ENCODE data around the gene ANXA5. TPM values are rescaled to one million over a fixed set of nuclear protein-coding genes. Genes with fewer than 3 reads are reported as not detected.

The ANXA5 gene
- total RNA-seq, 1 experiment from 2014 or later, result 280 TPM

- Histone ChIP-seq H3K9me3 (ENCODE audit: low read length) (no peaks in the 10 kb centered on the region), H3K27ac (ENCODE audit: low read length) (no peak overlapping the region), H3K4me3 (ENCODE audit: low read length) (no peak overlapping the region), H2AFZ (ENCODE audit: low read length) (no peak overlapping the region), H3K79me2 (ENCODE audit: low read length) (no peaks in the 10 kb centered on the region), H3K9me2 (replicated peaks; ENCODE audit: low read length) (no peaks in the 10 kb centered on the region), H4K20me1 (ENCODE audit: low read length) (no peaks in the 10 kb centered on the region), H3K27me3 (ENCODE audit: low read length) (no peaks in the 10 kb centered on the region), H3K9ac (ENCODE audit: low read length) (no peak overlapping the region), H3F3A (ENCODE audit: low read length, unreplicated experiment) (no peaks in the 10 kb centered on the region), H3K4me1 (ENCODE audit: insufficient read depth, low read length) (no peaks in the 10 kb centered on the region), H3K36me3 (ENCODE audit: low read depth, low read length) (no peaks in the 10 kb centered on the region), H3K4me2 (ENCODE audit: low read length) (no peak overlapping the region)
- intact Hi-C loops (cut with micrococcal nuclease), result loop anchor here (5.0 kb wide), 1 partner anchor 82 kb away; no protein-coding TSS in a partner anchor
- no peak for ATAC-seq
- BruUV-seq (replicated peaks), result no TSS peak
- ChIA-PET POLR2A (ENCODE audit: unreplicated experiment) (no interaction called here), CTCF (no interaction called here)
- DNase-seq, result no peak
- TF ChIP-seq CTCF (conservative IDR thresholded peaks at IDR 0.05; ENCODE audit: low read depth, low read length), result no peak
- TF ChIP-seq EZH2 (IDR thresholded peaks at IDR 0.05; ENCODE audit: low read length, unreplicated experiment), result no peak
- no peak for TF ChIP-seq EZH2phosphoT487 (IDR thresholded peaks at IDR 0.05; ENCODE audit: borderline replicate concordance, low read length)
Measured at GRCh38 chr4:121738780-121739535, 42.2 kb upstream of the ANXA5 start.

- intact Hi-C loops (cut with micrococcal nuclease), result loop anchor here (2.0 to 5.0 kb wide), 3 partner anchors 41 to 367 kb away; partner anchors contain the start of gene ANXA5
Measured at GRCh38 chr4:121737846-121738554, 41.2 kb upstream of the ANXA5 start.

More at GRCh38 chr4:121737846-121738554, 41.2 kb upstream of the ANXA5 start:
- H3K36me3 ChIP-seq (ENCODE audit: low read depth, low read length), result no peaks in the 10 kb centered on the region
- ChIA-PET CTCF (interaction anchor here (1.6 kb wide), 1 partner anchor 275 kb away, joined by 11 read pairs; no protein-coding TSS in a partner anchor), POLR2A (ENCODE audit: unreplicated experiment) (no interaction called here)
- H3K9me3 ChIP-seq (ENCODE audit: low read length), result no peaks in the 10 kb centered on the region
- H3K79me2 ChIP-seq (ENCODE audit: low read length), result no peaks in the 10 kb centered on the region
- H3F3A ChIP-seq (ENCODE audit: low read length, unreplicated experiment), result no peaks in the 10 kb centered on the region
- H3K9me2 ChIP-seq (replicated peaks; ENCODE audit: low read length), result no peaks in the 10 kb centered on the region
- no peak overlapping the region for H2AFZ ChIP-seq (ENCODE audit: low read length)
- H3K4me2 ChIP-seq (ENCODE audit: low read length), result no peak overlapping the region
- H3K9ac ChIP-seq (ENCODE audit: low read length), result no peak overlapping the region
- DNase-seq, result no peak
- no peaks in the 10 kb centered on the region for H3K27me3 ChIP-seq (ENCODE audit: low read length)
- no peak overlapping the region for H3K4me3 ChIP-seq (ENCODE audit: low read length)
- BruUV-seq (replicated peaks), result no TSS peak
- H3K27ac ChIP-seq (ENCODE audit: low read length), result no peak overlapping the region
- TF ChIP-seq EZH2phosphoT487 (IDR thresholded peaks at IDR 0.05; ENCODE audit: borderline replicate concordance, low read length) (no peak), CTCF (conservative IDR thresholded peaks at IDR 0.05; ENCODE audit: low read depth, low read length) (no peak), EZH2 (IDR thresholded peaks at IDR 0.05; ENCODE audit: low read length, unreplicated experiment) (no peak)
- H3K4me1 ChIP-seq (ENCODE audit: insufficient read depth, low read length), result no peaks in the 10 kb centered on the region
- no peak for ATAC-seq
- H4K20me1 ChIP-seq (ENCODE audit: low read length), result no peaks in the 10 kb centered on the region

All from PC-3 (cell line).